Measurements from ENCODE around the gene LASP1.

GRCh38 chr17:38882870-38883269, 13.0 kb downstream of the LASP1 start:
- TF ChIP-seq POLR2A (IDR thresholded peaks at IDR 0.05) (no peak), CTCF (IDR thresholded peaks at IDR 0.05) (no peak), EP300 (IDR thresholded peaks at IDR 0.05) (no peak), POLR2AphosphoS5 (IDR thresholded peaks at IDR 0.05) (no peak)
